Lower leg skin (tissue), 4 donors: ENCODE measurements around the gene PABPC1L2B. TPM values are rescaled to one million over a fixed set of nuclear protein-coding genes. Genes with fewer than 3 reads are reported as not detected.
"Not testable (repeated sequence)": the region's sequence is repeated elsewhere in the genome, so short reads cannot be mapped to it uniquely, and the experiment has no call there.

Source experiments
- DNase-seq, 2 donors: peaks; one replicate each; pipeline ENCODE4 v3.0.0-alpha.2; 2019; ENCODE audit warnings: low spot score in 2 of 2
- H3K4me3 ChIP-seq: fragments of 200-600 bp; sonication (generic); 2 replicates; pipeline ENCODE4 v1.5.1; 2017; ENCODE audit warnings: mild to moderate bottlenecking, low read depth; ENCODE audit not compliant: poor library complexity, severe bottlenecking
- POLR2A ChIP-seq, 2 donors: fragments of 450-650 bp; IDR thresholded peaks; one replicate each; pipeline ENCODE4 v1.6.1; 2016 to 2017; ENCODE audit warnings: antibody characterized with exemption in 2 of 2, mild to moderate bottlenecking in 1 of 2, moderate library complexity in 1 of 2
- WGBS, 2 donors: methylation state at CpG; one replicate each; pipeline ENCODE4 v1.1.5; 2018; 5-methylcytosine and 5-hydroxymethylcytosine counted together
- intact Hi-C: fragments of 100-400 bp; cut with DNase I; formaldehyde crosslinking; loops from one replicate; pipeline ENCODE4 v1.15.0; 2023; ENCODE audit warnings: low total_unique reads
- total RNA-seq, 4 donors: library from RNA; depleted of rRNA; stranded (reverse); fragments of >200 nt; gene quantifications; one replicate each; pipeline ENCODE4 v1.1.0, GENCODE V29; 2016
- TF ChIP-seq, protein P1 (sequence below), 3 donors: fragments of 450-650 bp; IDR thresholded peaks; one replicate each; pipeline ENCODE4 v1.5.1; 2016; ENCODE audit warnings: antibody characterized with exemption in 3 of 3, mild to moderate bottlenecking in 3 of 3, moderate library complexity in 2 of 3

The PABPC1L2B gene
- total RNA-seq, result not detected

DNA sequence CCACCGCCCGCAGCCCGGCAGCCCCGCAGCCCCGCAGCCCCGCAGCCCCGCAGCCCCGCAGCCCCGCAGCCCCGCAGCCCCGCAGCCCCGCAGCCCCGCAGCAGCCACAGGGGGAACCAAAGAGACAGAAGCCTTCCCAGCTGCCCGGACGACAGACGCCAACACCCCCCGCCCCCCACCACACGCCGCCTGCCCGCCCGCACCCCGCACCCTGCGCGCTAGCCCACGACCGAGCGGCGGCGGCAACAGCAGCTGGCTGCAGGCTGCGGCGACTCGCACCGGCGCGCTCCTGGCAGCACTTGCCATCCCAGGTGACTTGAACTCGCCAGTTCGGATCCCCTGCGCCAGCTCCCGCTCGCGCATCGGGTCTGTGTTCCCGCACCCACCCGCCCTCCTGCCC lies at the start of gene PABPC1L2B:
Gene PABPC1L2B, plus strand, starts transcription at position 207 of the 400 bp plus-strand sequence. CDS start 704 bp downstream, outside the sequence.
- intact Hi-C loops, H3K4me3 ChIP-seq, DNase-seq: not testable (repeated sequence)
- no CpG with 5 or more reads among the region's 44 CpGs for WGBS, 2 donors

DNA sequence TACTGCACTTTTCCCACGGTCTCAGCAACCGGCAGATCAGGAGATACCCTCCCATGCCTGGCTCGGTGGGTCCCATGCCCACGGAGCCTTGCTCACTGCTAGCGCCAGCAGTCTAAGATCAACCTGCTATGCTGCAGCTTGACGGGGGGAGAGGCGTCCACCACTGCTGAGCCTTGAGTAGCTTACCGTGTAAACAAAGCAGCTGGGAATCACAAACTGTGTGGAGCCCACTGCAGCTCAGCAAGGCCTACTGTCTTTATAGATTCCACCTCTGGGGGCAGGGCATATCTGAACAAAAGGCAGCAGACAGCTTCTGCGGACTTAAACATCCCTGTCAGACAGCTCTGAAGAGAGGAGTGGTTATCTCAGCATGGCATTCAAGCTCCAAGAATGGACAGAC lies 42.8 kb upstream of the PABPC1L2B start:
- DNase-seq, intact Hi-C loops: not testable (repeated sequence)

DNA sequence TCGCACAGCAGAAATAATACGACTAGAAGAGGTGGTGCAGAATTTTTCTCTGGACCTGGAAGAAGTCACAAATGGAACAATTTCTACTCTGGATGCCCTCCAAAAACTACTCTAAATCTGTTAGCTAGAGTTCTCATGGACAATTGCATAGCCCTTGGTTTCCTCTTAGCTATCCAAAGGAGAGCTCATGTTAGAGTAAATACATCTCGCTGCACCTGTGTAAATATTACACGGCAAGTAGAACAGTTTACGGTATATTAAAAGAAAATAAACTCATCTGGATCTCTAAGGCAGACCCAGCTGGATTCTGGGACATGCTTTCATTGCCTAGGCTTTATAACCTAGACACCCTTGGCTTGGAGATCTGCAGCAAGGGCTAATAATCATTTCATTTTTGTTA lies 30.9 kb upstream of the PABPC1L2B start:
- WGBS, 2 donors, result no CpG with 5 or more reads among the region's 5 CpGs
- H3K4me3 ChIP-seq, DNase-seq, intact Hi-C loops: not testable (repeated sequence)

More for the DNA sequence above, 42.8 kb upstream of the PABPC1L2B start:
- not testable (repeated sequence) for H3K4me3 ChIP-seq
- WGBS, 2 donors, result no CpG with 5 or more reads among the region's 9 CpGs

DNA sequence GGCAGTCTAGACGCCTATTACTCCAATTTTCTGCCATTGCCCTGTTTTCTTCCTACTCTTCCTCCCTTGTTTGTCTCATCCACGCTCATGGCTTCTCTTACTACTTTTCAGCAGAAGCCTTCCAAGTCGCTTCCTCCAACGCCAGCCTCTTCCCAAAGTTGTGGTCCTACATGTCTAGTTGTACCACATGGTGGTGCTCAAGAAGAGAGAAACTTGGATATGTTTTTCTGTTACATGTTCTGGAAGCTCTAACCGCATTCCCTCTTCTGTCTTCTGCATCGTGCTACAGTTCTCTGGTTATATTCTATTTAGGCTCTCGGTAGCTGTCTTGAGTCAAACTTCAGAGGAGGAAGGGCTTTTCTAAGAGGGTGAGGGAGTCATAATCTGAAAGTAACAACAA lies 27.9 kb upstream of the PABPC1L2B start:
- H3K4me3 ChIP-seq, intact Hi-C loops, DNase-seq: not testable (repeated sequence)
- WGBS, 2 donors, result no CpG with 5 or more reads among the region's 7 CpGs

DNA sequence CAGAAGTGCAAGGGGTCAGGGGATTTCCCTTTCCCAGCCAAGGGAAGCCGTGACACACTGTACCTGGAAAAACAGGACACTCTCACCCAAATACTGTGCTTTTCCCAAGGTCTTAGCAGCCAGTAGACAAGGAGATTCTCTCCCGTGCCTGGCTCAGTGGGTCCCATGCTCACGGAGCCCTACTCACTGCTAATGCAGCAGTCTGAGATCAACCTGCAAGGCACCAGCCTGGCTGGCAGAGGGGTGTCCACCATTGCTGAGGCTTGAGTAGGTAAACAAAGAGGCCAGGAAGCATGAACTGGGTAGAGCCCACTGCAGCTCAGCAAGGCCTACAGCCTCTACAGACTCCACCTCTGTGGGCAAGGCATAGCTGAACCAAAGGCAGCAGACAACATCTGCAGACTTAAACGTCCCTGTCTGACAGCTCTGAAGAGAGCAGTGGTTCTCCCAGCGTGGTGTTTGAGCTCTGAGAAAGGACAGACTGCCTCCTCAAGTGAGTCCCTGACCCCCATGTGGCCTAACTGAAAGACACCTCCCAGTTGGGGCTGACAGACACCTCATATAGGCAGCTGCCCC lies 21.8 kb upstream of the PABPC1L2B start:
- DNase-seq, H3K4me3 ChIP-seq, intact Hi-C loops: not testable (repeated sequence)
- WGBS, 2 donors, result 57 to 66% methylated on average over 2 to 5 of the region's 5 CpGs

DNA sequence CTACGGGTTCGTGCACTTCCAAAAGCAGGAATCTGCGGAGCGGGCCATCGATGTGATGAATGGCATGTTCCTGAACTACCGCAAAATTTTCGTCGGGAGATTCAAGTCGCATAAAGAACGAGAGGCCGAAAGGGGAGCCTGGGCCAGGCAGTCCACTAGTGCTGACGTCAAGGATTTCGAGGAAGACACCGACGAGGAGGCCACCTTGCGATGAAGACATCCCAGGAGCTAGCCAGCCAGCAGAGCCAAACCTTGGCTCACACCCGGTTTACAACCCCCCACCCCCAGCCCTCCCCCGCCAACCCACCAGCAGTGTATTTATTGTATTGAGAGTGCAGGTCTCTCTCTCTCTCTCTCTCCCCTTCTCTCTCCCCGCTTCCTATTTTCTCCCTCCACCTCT lies 1.3 kb downstream of the PABPC1L2B start:
- WGBS, 2 donors, result no CpG with 5 or more reads among the region's 19 CpGs
- H3K4me3 ChIP-seq, intact Hi-C loops, DNase-seq: not testable (repeated sequence)

DNA sequence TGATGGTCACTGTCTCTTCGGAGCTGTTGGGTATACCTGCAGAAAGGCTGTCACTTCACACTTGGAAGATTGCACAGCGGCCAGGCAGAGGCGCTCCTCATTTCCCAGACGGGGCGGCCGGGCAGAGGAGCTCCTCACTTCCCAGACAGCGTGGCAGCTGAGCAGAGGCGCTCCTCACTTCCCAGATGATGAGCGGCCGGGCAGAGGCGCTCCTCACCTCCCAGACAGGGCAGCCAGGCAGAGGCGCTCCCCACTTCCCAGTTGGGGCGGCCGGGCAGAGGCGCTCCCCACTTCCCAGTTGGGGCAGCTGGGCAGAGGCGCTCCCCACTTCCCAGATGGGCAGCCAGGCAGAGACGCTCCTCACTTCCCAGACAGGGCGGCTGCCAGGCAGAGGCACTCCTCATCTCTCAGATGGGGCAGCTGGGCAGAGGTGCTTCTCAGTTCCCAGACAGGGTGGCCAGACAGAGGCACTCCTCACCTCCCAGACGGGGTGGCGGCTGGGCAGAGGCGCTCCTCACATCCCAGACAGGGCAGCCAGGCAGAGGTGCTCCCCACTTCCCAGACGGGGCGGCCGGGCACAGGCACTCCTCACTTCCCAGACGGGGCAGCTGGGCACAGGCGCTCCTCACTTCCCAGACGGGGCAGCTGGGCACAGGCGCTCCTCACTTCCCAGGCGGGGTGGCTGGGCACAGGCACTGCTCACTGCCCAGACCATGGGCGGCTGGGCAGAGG lies 18.8 kb downstream of the PABPC1L2B start:
- no peak for TF ChIP-seq POLR2A (IDR thresholded peaks at IDR 0.05)
- TF ChIP-seq, protein P1, sequence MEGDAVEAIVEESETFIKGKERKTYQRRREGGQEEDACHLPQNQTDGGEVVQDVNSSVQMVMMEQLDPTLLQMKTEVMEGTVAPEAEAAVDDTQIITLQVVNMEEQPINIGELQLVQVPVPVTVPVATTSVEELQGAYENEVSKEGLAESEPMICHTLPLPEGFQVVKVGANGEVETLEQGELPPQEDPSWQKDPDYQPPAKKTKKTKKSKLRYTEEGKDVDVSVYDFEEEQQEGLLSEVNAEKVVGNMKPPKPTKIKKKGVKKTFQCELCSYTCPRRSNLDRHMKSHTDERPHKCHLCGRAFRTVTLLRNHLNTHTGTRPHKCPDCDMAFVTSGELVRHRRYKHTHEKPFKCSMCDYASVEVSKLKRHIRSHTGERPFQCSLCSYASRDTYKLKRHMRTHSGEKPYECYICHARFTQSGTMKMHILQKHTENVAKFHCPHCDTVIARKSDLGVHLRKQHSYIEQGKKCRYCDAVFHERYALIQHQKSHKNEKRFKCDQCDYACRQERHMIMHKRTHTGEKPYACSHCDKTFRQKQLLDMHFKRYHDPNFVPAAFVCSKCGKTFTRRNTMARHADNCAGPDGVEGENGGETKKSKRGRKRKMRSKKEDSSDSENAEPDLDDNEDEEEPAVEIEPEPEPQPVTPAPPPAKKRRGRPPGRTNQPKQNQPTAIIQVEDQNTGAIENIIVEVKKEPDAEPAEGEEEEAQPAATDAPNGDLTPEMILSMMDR (IDR thresholded peaks at IDR 0.05), result no peak
- 83 to 95% methylated on average over 3 to 22 of the region's 30 CpGs for WGBS, 2 donors
- no peak overlapping the region for H3K4me3 ChIP-seq
- DNase-seq, result no peak
- intact Hi-C loops, result no loop called here

DNA sequence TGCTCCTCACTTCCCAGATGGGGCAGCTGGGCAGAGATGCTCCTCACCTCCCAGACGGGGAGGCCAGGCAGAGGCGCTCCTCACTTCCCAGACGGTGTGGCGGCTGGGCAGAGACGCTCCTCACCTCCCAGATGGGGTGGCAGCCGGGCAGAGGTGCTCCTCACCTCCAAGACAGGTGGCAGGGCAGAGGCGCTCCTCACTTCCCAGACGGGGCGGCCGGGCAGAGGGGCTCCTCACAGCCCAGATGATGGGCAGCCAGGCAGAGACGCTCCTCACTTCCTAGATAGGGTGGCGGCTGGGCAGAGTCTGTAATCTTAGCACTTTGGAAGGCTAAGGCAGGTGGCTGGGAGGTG lies 19.3 kb downstream of the PABPC1L2B start:
- 80 to 95% methylated on average over 1 to 12 of the region's 12 CpGs for WGBS, 2 donors
- H3K4me3 ChIP-seq, DNase-seq, intact Hi-C loops: not testable (repeated sequence)

DNA sequence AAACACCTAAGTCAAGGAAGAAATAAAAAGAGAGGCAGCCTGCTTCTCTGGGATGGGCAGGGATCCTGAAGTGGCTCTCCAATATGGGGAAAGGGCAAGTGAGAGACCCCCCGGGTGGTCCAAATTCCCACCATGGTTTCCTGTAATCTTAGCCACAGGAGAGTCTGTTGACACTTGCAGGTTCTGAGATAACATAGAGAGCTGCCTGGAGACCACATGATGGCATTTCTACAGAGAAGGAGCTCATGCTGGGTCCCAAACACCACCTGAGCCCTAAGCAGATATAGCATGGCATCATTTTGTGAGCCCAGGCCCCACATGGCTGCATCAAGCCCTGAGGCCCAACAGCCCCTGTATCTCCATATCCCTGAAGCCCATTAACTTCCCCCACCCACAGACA lies 26.1 kb downstream of the PABPC1L2B start:
- intact Hi-C loops, result no loop called here
- 0 to 71% methylated on average over 1 of the region's 1 CpG for WGBS, 2 donors
- no peak for DNase-seq
- H3K4me3 ChIP-seq, result no peak overlapping the region
- TF ChIP-seq, protein P1 (IDR thresholded peaks at IDR 0.05), result no peak
- no peak for TF ChIP-seq POLR2A (IDR thresholded peaks at IDR 0.05)

Other genes starting within 250 kb of the PABPC1L2B start
- under 1 TPM in 1 of 4 donors, not detected in 3; 0.34 TPM for gene DMRTC1B, start 226.0 kb upstream of the PABPC1L2B start, total RNA-seq
- not detected for gene FAM236B, start 220.3 kb upstream of the PABPC1L2B start, total RNA-seq
- gene FAM236D, start 194.7 kb upstream of the PABPC1L2B start, total RNA-seq, result not detected
- not detected for gene FAM236C, start 90.3 kb upstream of the PABPC1L2B start, total RNA-seq
- gene FAM236A, start 64.7 kb upstream of the PABPC1L2B start, total RNA-seq, result not detected
- not detected for gene DMRTC1, start 59.1 kb upstream of the PABPC1L2B start, total RNA-seq
- under 1 TPM in 1 of 4 donors, not detected in 3; 0.13 TPM for gene PABPC1L2A, start 76.6 kb downstream of the PABPC1L2B start, total RNA-seq
- 1 to 10 TPM; 4.5 to 5.7 (median 5.0) TPM for gene NAP1L2, start 211.9 kb downstream of the PABPC1L2B start, total RNA-seq